Fibroblast of mammary gland (primary cell): ENCODE results near the gene GARRE1.

Source experiments
- DNase-seq: peaks from one replicate; pipeline ENCODE4 v3.0.0-alpha.2; 2010; ENCODE audit warnings: low read depth
- H3K4me3 ChIP-seq: 2 replicates; pipeline ENCODE4 v1.5.1; 2011; ENCODE audit warnings: low read depth, mild to moderate bottlenecking, low read length, moderate library complexity; ENCODE audit not compliant: control insufficient read depth
- CTCF ChIP-seq: conservative IDR thresholded peaks from 2 replicates; pipeline ENCODE4 v1.5.1; 2011; ENCODE audit warnings: low read depth, low read length, inconsistent platforms; ENCODE audit not compliant: control insufficient read depth, insufficient read depth

Gene GARRE1

GRCh38 chr19:34255546-34255945, 1.2 kb downstream of the GARRE1 start:
- H3K4me3 ChIP-seq = peak overlapping the region; percentile 55
- no peak for DNase-seq
- no peak for TF ChIP-seq CTCF

GRCh38 chr19:34256835-34257558, 2.6 kb downstream of the GARRE1 start:
- no peak overlapping the region for H3K4me3 ChIP-seq
- TF ChIP-seq CTCF = no peak
- no peak for DNase-seq

- DNase-seq = no peak
- TF ChIP-seq CTCF = no peak
- no peak overlapping the region for H3K4me3 ChIP-seq
Observed at GRCh38 chr19:34257559-34257924, 3.2 kb downstream of the GARRE1 start.

GRCh38 chr19:34259367-34260095, 5.2 kb downstream of the GARRE1 start:
- peak; percentile 44 for DNase-seq

GRCh38 chr19:34260771-34261173, 6.4 kb downstream of the GARRE1 start:
- DNase-seq = no peak
- no peak for TF ChIP-seq CTCF

More at GRCh38 chr19:34259367-34260095, 5.2 kb downstream of the GARRE1 start:
- TF ChIP-seq CTCF = no peak
- H3K4me3 ChIP-seq = no peak overlapping the region

GRCh38 chr19:34261334-34262109, 7.2 kb downstream of the GARRE1 start:
- H3K4me3 ChIP-seq = no peak overlapping the region
- TF ChIP-seq CTCF = no peak
- DNase-seq = no peak

More at GRCh38 chr19:34260771-34261173, 6.4 kb downstream of the GARRE1 start:
- H3K4me3 ChIP-seq = no peak overlapping the region
